Hepatocyte (in vitro differentiated cells): ENCODE measurements around the gene TMEM45A. TPM values are rescaled to one million over a fixed set of nuclear protein-coding genes. Genes with fewer than 3 reads are reported as not detected.
"Not testable (repeated sequence)": the region's sequence is repeated elsewhere in the genome, so short reads cannot be mapped to it uniquely, and the experiment has no call there.

ENCODE experiments used
- DNase-seq: peaks from one replicate; pipeline ENCODE4 v3.0.0-alpha.2; 2016; ENCODE audit warnings: low spot score
- H2AFZ ChIP-seq: fragments of 200-600 bp; sonication (generic); 2 replicates; pipeline ENCODE4 v1.6.0; 2016; ENCODE audit warnings: antibody characterized with exemption, mild to moderate bottlenecking
- H3K27ac ChIP-seq: fragments of 200-600 bp; sonication (generic); 2 replicates; pipeline ENCODE4 v1.5.1; 2016; ENCODE audit warnings: mild to moderate bottlenecking
- H3K27me3 ChIP-seq: fragments of 200-600 bp; sonication (generic); 2 replicates; pipeline ENCODE4 v1.6.1; 2016
- H3K36me3 ChIP-seq: fragments of 200-600 bp; sonication (generic); replicated peaks from 2 replicates; pipeline ENCODE4 v1.5.1; 2016; ENCODE audit warnings: low read depth; ENCODE audit not compliant: insufficient read depth
- H3K4me1 ChIP-seq: fragments of 200-600 bp; sonication (generic); 2 replicates; pipeline ENCODE4 v1.5.1; 2016; ENCODE audit warnings: mild to moderate bottlenecking, moderate library complexity; ENCODE audit not compliant: insufficient read depth
- H3K4me2 ChIP-seq: fragments of 200-600 bp; sonication (generic); 2 replicates; pipeline ENCODE4 v1.6.0; 2016
- H3K4me3 ChIP-seq: fragments of 200-600 bp; sonication (generic); 2 replicates; pipeline ENCODE4 v1.5.1; 2016; ENCODE audit warnings: mild to moderate bottlenecking
- H3K79me2 ChIP-seq: fragments of 200-600 bp; sonication (generic); 2 replicates; pipeline ENCODE4 v1.6.0; 2017; ENCODE audit warnings: mild to moderate bottlenecking
- H3K9me2 ChIP-seq: fragments of 200-600 bp; sonication (generic); replicated peaks from 2 replicates; pipeline ENCODE4 v1.6.0; 2017; ENCODE audit warnings: mild to moderate bottlenecking; ENCODE audit not compliant: insufficient read depth
- H3K9me3 ChIP-seq: fragments of 200-600 bp; sonication (generic); 2 replicates; pipeline ENCODE4 v1.5.1; 2016; ENCODE audit warnings: low read depth, mild to moderate bottlenecking
- H4K20me1 ChIP-seq: fragments of 200-600 bp; sonication (generic); 2 replicates; pipeline ENCODE4 v1.6.0; 2016; ENCODE audit warnings: mild to moderate bottlenecking; ENCODE audit not compliant: insufficient read depth, poor library complexity, severe bottlenecking
- EZH2 ChIP-seq: fragments of 200-600 bp; sonication (generic); IDR thresholded peaks from 2 replicates; pipeline ENCODE4 v1.6.1; 2016; ENCODE audit warnings: antibody characterized with exemption, mild to moderate bottlenecking, borderline replicate concordance
- EZH2phosphoT487 ChIP-seq: fragments of 200-600 bp; sonication (generic); IDR thresholded peaks from one replicate; pipeline ENCODE4 v1.6.1; 2018; ENCODE audit warnings: antibody characterized with exemption, mild to moderate bottlenecking, low read depth, moderate library complexity; ENCODE audit not compliant: unreplicated experiment, severe bottlenecking
- WGBS: methylation state at CpG from one replicate; pipeline ENCODE4 v1.1.6; 2016; ENCODE audit warnings: low lambda C conversion rate; ENCODE audit errors: missing lambda C conversion rate; 5-methylcytosine and 5-hydroxymethylcytosine counted together
- polyA plus RNA-seq: library from polyadenylated mRNA; unstranded; fragments of >200 nt; fragmentation: Nextera tagmentation; extraction: Ambion mirVana; gene quantifications from 2 replicates; pipeline ENCODE4 v1.2.1, GENCODE V29; 2016
- total RNA-seq: library from RNA; depleted of rRNA; stranded (reverse); fragments of >200 nt; gene quantifications from 2 replicates; pipeline ENCODE4 v1.2.3, GENCODE V29; 2014
- TF ChIP-seq, protein P1 (sequence below): fragments of 200-600 bp; sonication (generic); IDR thresholded peaks from 2 replicates; pipeline ENCODE4 v1.5.1; 2016; ENCODE audit warnings: antibody characterized with exemption, mild to moderate bottlenecking; ENCODE audit not compliant: poor library complexity

TMEM45A gene
- total and polyA plus RNA-seq, 2 experiments from 2014 or later, result 82.6 to 88.0 TPM

DNA sequence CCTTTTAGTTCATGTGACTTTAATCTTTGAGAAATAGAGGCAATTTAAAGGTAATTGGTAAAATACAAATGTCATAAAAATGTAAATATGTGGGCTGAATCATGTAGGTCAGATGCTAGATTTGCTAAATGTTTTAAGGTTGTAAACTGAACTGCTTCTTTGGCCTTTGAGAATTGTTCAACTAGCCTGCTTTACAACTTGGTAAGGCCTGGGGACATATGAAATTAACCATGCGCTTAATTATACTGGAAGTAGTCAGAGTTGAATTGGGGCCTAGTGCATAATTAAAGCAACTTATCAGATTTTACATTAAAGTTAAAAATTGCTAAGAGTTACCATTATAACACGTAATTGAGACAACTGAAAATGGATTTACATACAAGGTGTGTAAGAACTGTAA lies 21.0 kb upstream of the TMEM45A start:
- Histone ChIP-seq H3K79me2 (no peaks in the 10 kb centered on the region), H3K27ac (no peak overlapping the region), H3K4me1 (no peaks in the 10 kb centered on the region), H3K36me3 (no peaks in the 10 kb centered on the region), H3K4me2 (no peak overlapping the region), H3K9me3 (no peaks in the 10 kb centered on the region), H3K9me2 (no peaks in the 10 kb centered on the region), H3K4me3 (no peak overlapping the region), H3K27me3 (no peaks in the 10 kb centered on the region), H2AFZ (no peak overlapping the region), H4K20me1 (no peaks in the 10 kb centered on the region)
- TF ChIP-seq, protein P1, sequence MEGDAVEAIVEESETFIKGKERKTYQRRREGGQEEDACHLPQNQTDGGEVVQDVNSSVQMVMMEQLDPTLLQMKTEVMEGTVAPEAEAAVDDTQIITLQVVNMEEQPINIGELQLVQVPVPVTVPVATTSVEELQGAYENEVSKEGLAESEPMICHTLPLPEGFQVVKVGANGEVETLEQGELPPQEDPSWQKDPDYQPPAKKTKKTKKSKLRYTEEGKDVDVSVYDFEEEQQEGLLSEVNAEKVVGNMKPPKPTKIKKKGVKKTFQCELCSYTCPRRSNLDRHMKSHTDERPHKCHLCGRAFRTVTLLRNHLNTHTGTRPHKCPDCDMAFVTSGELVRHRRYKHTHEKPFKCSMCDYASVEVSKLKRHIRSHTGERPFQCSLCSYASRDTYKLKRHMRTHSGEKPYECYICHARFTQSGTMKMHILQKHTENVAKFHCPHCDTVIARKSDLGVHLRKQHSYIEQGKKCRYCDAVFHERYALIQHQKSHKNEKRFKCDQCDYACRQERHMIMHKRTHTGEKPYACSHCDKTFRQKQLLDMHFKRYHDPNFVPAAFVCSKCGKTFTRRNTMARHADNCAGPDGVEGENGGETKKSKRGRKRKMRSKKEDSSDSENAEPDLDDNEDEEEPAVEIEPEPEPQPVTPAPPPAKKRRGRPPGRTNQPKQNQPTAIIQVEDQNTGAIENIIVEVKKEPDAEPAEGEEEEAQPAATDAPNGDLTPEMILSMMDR, result no peak
- no peak for TF ChIP-seq EZH2phosphoT487
- TF ChIP-seq EZH2, result no peak
- no peak for DNase-seq
- 82% methylated on average over 2 of the region's 2 CpGs for WGBS

DNA sequence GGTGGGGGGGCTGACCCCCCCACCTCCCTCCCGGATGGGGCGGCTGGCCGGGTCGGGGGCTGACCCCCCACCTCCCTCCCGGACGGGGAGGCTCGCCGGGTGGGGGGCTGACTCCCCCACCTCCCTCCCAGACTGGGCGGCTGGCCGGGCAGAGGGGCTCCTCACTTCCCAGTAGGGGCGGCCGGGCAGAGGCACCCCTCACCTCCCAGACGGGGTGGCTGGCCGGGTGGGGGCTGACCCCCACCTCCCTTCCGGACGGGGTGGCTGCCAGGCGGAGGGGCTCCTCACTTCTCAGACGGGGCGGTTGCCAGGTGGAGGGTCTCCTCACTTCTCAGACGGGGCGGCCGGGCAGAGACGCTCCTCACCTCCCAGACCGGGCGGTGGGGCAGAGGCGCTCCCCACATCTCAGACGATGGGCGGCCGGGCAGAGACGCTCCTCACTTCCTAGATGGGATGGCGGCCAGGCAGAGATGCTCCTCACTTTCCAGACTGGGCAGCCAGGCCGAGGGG lies 14.5 kb upstream of the TMEM45A start:
- not testable (repeated sequence) for H3K9me2 ChIP-seq, H3K27me3 ChIP-seq, H3K4me1 ChIP-seq, H3K79me2 ChIP-seq, DNase-seq, H3K9me3 ChIP-seq, H3K4me2 ChIP-seq, H2AFZ ChIP-seq, H4K20me1 ChIP-seq, H3K4me3 ChIP-seq, H3K27ac ChIP-seq, H3K36me3 ChIP-seq
- WGBS, result 100% methylated on average over 11 of the region's 32 CpGs

DNA sequence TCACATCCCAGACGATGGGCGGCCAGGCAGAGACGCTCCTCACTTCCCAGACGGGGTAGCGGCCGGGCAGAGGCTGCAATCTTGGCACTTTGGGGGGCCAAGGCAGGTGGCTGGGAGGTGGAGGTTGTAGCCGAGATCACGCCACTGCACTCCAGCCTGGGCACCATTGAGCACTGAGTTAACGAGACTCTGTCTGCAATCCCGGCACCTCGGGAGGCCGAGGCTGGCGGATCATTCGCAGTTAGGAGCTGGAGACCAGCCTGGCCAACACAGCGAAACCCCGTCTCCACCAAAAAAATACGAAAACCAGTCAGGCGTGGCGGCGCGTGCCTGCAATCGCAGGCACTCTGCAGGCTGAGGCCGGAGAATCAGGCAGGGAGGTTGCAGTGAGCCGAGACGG lies 13.9 kb upstream of the TMEM45A start:
- WGBS, result 92% methylated on average over 23 of the region's 25 CpGs
- not testable (repeated sequence) for H3K27ac ChIP-seq

GRCh38 chr3:100480081-100480480 lies 12.3 kb upstream of the TMEM45A start:
- Histone ChIP-seq H3K27ac (no peak overlapping the region), H3K4me3 (no peak overlapping the region), H3K9me3 (no peaks in the 10 kb centered on the region), H3K27me3 (no peaks in the 10 kb centered on the region), H2AFZ (no peak overlapping the region), H3K36me3 (no peaks in the 10 kb centered on the region), H3K9me2 (no peaks in the 10 kb centered on the region), H3K4me2 (no peak overlapping the region), H4K20me1 (no peaks in the 10 kb centered on the region), H3K79me2 (no peaks in the 10 kb centered on the region), H3K4me1 (no peaks in the 10 kb centered on the region)
- TF ChIP-seq, protein P1, result no peak
- no peak for TF ChIP-seq EZH2
- no peak for TF ChIP-seq EZH2phosphoT487
- 82% methylated on average over 5 of the region's 5 CpGs for WGBS
- no peak for DNase-seq

More for the DNA sequence above, 13.9 kb upstream of the TMEM45A start:
- not testable (repeated sequence) for H3K4me3 ChIP-seq, H3K79me2 ChIP-seq, H3K9me3 ChIP-seq, DNase-seq, H3K4me2 ChIP-seq, H4K20me1 ChIP-seq, H3K9me2 ChIP-seq, H3K4me1 ChIP-seq, H2AFZ ChIP-seq, H3K27me3 ChIP-seq, H3K36me3 ChIP-seq
